Coronary artery (tissue), 2 donors: ENCODE measurements around the gene C11orf16.
"Not testable (repeated sequence)": the region's sequence is repeated elsewhere in the genome, so short reads cannot be mapped to it uniquely, and the experiment has no call there.

Experiments
- DNase-seq: peaks from one replicate; pipeline ENCODE4 v3.0.0-alpha.2; 2017; ENCODE audit warnings: low spot score
- H3K27ac ChIP-seq, 2 donors: fragments of 200-600 bp; sonication (generic); one replicate each; pipeline ENCODE4 v1.5.1; 2016 to 2019
- H3K4me3 ChIP-seq: fragments of 200-600 bp; sonication (generic); 2 replicates; pipeline ENCODE4 v1.5.1; 2016; ENCODE audit warnings: mild to moderate bottlenecking, moderate library complexity
- CTCF ChIP-seq: fragments of 200-600 bp; sonication (generic); IDR thresholded peaks from one replicate; pipeline ENCODE4 v1.5.1; 2019; ENCODE audit warnings: antibody characterized with exemption

C11orf16 gene

GRCh38 chr11:8886322-8886721 lies 46.4 kb downstream of the C11orf16 start:
- Histone ChIP-seq H3K27ac (no peak overlapping the region), H3K4me3 (no peak overlapping the region)
- DNase-seq = no peak
- TF ChIP-seq CTCF = no peak

GRCh38 chr11:8881585-8881984 lies 51.2 kb downstream of the C11orf16 start:
- DNase-seq, H3K27ac ChIP-seq, H3K4me3 ChIP-seq: not testable (repeated sequence)

GRCh38 chr11:8878771-8879170 lies 54.0 kb downstream of the C11orf16 start:
- DNase-seq = no peak
- no peak for TF ChIP-seq CTCF

GRCh38 chr11:8873741-8874405 lies 58.9 kb downstream of the C11orf16 start:
- TF ChIP-seq CTCF = no peak
- no peak overlapping the region for H3K27ac ChIP-seq
- DNase-seq = no peak
- H3K4me3 ChIP-seq = no peak overlapping the region

More at GRCh38 chr11:8878771-8879170, 54.0 kb downstream of the C11orf16 start:
- Histone ChIP-seq H3K4me3 (no peak overlapping the region), H3K27ac (no peak overlapping the region)

GRCh38 chr11:8871962-8872361 lies 60.8 kb downstream of the C11orf16 start:
- no peak for TF ChIP-seq CTCF
- no peak overlapping the region for H3K27ac ChIP-seq
- no peak for DNase-seq
- H3K4me3 ChIP-seq = no peak overlapping the region

- TF ChIP-seq CTCF = no peak
- Histone ChIP-seq H3K4me3 (peak overlapping the region; percentile 84), H3K27ac (peak overlapping the region; percentile 33 to 90)
- peak; percentile 77 for DNase-seq
These were observed 61.5 kb downstream of the C11orf16 start for GRCh38 chr11:8871171-8871775.

- no peak for DNase-seq
- peak overlapping the region; percentile 84 for H3K4me3 ChIP-seq
- no peak for TF ChIP-seq CTCF
- peak overlapping the region; percentile 33 to 90 for H3K27ac ChIP-seq
These were observed 62.2 kb downstream of the C11orf16 start for GRCh38 chr11:8870411-8871170.
